ENCODE data around the gene ASB16.
"Not testable (repeated sequence)": the region's sequence is repeated elsewhere in the genome, so short reads cannot be mapped to it uniquely, and the experiment has no call there.

Gene ASB16

DNA sequence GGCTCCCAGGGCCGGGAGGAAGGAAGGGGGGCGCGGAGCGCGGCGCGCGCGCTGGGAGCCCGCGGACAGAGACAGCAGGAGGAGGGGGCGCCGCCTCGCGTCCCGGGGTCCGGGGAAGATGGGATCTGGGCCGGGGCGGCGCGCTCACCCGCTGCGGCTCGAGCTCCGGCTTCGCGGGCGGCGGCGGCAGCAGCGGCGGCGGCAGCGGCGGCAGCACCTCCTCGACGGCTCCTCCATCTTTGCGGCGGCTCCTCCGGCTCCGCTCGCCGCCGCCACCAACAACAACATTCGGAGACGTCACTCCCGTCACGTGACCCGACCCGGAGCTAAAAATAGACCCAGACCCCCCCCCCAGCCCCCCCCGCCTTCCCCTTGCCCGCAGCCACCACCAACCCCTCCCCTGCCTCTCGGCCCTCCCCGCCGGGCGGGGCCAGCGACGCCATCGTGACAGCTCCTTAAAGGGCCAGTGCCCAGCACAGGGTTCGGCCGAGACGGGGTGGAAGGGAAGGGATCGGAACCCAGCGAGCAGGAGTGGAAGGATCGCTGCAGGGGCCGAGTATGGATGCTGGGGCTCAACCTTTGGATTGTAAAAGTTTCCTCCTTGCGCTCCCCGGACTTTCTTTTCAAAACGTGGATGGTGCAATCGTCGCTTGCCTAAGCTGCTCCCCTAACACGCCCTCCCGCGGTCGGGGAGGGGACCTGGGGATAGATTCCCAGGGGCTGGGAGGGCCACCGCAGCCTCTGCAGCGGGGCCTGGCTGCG is 47.0 kb upstream of the ASB16 start, which contains the start of gene HDAC5:
Gene HDAC5 (minus strand): TSS at position 286 of the 762 bp plus-strand sequence. CDS start 6,126 bp downstream, outside the sequence.
- Histone ChIP-seq H3K27ac (peak within 1 kb of the TSS; percentile 84), H3K27me3 (replicated peaks) (no peaks in the 10 kb centered on the region), H3K36me3 (replicated peaks) (no peaks in the 10 kb centered on the region), H3K4me3 (ENCODE audit: low read depth, low read length) (peak within 1 kb of the TSS; percentile 74)
- TF ChIP-seq, protein P1, sequence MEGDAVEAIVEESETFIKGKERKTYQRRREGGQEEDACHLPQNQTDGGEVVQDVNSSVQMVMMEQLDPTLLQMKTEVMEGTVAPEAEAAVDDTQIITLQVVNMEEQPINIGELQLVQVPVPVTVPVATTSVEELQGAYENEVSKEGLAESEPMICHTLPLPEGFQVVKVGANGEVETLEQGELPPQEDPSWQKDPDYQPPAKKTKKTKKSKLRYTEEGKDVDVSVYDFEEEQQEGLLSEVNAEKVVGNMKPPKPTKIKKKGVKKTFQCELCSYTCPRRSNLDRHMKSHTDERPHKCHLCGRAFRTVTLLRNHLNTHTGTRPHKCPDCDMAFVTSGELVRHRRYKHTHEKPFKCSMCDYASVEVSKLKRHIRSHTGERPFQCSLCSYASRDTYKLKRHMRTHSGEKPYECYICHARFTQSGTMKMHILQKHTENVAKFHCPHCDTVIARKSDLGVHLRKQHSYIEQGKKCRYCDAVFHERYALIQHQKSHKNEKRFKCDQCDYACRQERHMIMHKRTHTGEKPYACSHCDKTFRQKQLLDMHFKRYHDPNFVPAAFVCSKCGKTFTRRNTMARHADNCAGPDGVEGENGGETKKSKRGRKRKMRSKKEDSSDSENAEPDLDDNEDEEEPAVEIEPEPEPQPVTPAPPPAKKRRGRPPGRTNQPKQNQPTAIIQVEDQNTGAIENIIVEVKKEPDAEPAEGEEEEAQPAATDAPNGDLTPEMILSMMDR (IDR thresholded peaks at IDR 0.05; ENCODE audit: low read depth, low read length, missing control alignments) = peak; percentile 71
- in situ Hi-C loops (cut with HindIII; ENCODE audit: low pct_ligation_motif_present, low sequenced_read_pairs) = no loop called here
- peak; percentile 93 for DNase-seq

DNA sequence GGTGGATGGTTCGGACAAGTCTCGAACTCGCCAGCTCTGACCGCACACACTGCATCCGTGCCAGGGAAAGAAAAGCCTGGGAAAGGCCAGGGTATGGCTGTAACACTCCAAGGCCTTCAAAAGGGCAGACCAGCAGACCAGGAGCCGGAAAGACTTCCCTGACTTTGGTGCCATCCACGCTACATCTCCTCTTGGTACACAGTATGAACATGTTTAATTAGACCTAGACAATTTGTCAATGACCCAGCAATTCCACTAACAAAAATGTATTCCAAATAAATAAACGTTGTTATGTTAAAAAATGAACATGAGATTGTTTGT is 46.4 kb upstream of the ASB16 start:
- peak overlapping the region; percentile 84 for H3K27ac ChIP-seq
- peak overlapping the region; percentile 70 for H3K4me3 ChIP-seq (ENCODE audit: low read depth, low read length)
- TF ChIP-seq, protein P1 (IDR thresholded peaks at IDR 0.05; ENCODE audit: low read depth, low read length, missing control alignments) = no peak
- in situ Hi-C loops (cut with HindIII; ENCODE audit: low pct_ligation_motif_present, low sequenced_read_pairs) = no loop called here
- DNase-seq = no peak
- H3K36me3 ChIP-seq (replicated peaks) = no peaks in the 10 kb centered on the region
- H3K27me3 ChIP-seq (replicated peaks) = no peaks in the 10 kb centered on the region

DNA sequence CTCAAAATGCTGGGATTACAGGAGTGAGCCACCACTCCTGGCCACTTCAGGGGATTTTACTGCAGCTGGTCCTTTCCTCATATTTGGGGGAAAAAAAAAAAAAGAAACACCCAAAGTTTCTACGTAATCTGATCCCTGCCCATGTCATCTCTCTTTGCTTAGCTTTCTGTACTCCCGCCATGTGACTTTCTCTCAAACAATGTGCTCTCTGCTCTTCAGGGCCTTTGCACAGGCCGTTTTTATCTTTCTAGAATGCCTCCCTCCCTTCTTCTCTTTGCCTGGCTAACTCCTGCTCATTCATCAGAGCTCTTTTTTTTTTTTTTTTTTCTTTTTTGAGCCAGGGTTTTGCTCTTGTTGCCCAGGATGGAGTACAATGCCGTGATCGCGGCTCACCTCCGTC is 42.1 kb upstream of the ASB16 start:
- TF ChIP-seq, protein P1 (IDR thresholded peaks at IDR 0.05; ENCODE audit: low read depth, low read length, missing control alignments) = no peak
- in situ Hi-C loops (cut with HindIII; ENCODE audit: low pct_ligation_motif_present, low sequenced_read_pairs) = no loop called here

DNA sequence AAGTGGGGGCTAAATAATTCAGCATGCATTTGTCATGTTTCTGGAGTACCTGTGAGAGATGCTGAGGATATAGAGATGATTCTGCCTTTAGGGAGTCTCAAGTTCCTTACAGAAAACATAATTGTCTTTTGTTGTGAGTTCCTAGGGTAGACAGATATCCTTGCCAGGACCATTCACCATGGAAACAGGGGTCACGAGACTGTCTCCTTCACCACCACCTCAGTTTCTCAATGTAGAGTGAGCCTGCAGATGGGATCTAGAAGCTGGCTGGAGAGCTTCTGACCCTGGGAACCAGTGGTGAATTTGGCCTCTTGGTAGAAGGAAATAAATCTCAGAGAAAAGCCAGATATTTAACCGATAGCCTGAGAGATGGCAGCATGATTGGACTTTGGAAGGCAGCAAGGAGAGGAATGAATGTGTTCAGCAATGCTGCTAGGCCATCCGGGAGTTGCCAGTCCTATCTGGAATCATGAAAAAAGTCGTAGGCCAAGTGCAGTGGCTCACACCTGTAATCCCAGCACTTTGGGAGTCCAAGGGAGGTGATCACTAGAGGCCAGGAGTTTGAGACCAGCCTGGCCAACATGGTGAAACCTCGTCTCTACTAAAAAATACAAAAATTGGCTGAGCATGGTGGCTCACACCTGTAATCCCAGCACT is 39.7 kb upstream of the ASB16 start:
- no peak overlapping the region for H3K4me3 ChIP-seq (ENCODE audit: low read depth, low read length)
- TF ChIP-seq, protein P1 (IDR thresholded peaks at IDR 0.05; ENCODE audit: low read depth, low read length, missing control alignments) = no peak
- DNase-seq = no peak
- H3K27me3 ChIP-seq (replicated peaks) = no peaks in the 10 kb centered on the region
- H3K27ac ChIP-seq = no peak overlapping the region
- in situ Hi-C loops (cut with HindIII; ENCODE audit: low pct_ligation_motif_present, low sequenced_read_pairs) = no loop called here
- no peaks in the 10 kb centered on the region for H3K36me3 ChIP-seq (replicated peaks)

More for the DNA sequence above, 42.1 kb upstream of the ASB16 start:
- Histone ChIP-seq H3K27ac (no peak overlapping the region), H3K36me3 (replicated peaks) (no peaks in the 10 kb centered on the region), H3K27me3 (replicated peaks) (no peaks in the 10 kb centered on the region), H3K4me3 (ENCODE audit: low read depth, low read length) (no peak overlapping the region)
- no peak for DNase-seq

DNA sequence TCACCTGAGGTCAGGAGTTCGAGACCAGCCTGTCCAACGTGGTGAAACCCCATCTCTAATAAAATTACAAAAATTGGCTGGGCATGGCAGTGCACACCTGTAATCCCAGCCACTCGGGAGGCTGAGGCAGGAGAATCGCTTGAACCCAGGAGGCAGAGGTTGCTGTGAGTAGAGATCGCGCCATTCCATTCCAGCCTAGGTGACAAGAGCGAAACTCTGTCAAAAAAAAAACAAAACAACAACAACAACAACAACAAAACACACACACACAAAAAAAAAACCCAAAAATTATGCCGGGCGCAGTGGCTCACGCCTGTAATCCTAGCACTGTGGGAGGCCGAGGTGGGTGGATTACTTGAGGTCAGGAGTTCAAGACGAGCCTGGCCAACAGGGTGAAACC is 39.1 kb upstream of the ASB16 start:
- DNase-seq; in situ Hi-C loops (cut with HindIII; ENCODE audit: low pct_ligation_motif_present, low sequenced_read_pairs); H3K27me3 ChIP-seq (replicated peaks); H3K36me3 ChIP-seq (replicated peaks); H3K27ac ChIP-seq; H3K4me3 ChIP-seq (ENCODE audit: low read depth, low read length): not testable (repeated sequence)

DNA sequence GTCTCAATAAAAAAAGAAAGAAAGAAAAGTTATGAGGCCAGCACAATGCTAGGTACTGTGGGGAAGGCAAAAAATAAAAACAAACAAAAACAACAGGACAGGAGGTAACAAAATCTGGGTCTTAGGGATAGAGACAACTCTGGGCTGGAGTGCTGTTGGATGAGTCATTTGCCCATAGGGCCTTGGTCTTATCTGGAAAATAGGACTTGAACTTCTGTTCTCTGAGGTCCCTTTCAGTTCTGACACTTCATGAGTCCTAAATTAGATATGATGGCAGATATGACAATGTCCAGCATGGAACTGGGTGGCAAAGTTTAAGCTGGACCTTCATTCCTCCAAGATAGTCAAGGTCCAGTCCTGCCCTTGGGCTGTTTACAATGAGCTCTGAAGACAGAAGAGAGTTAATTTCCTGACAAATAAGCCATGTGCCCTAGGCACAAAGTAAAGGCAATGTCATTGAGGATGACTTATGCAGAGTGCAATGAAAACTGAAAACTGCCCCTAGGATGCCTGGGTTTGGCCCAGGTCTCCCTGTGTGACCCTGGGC is 38.2 kb upstream of the ASB16 start:
- in situ Hi-C loops (cut with HindIII; ENCODE audit: low pct_ligation_motif_present, low sequenced_read_pairs) = no loop called here
- DNase-seq = no peak
- TF ChIP-seq, protein P1 (IDR thresholded peaks at IDR 0.05; ENCODE audit: low read depth, low read length, missing control alignments) = no peak
- Histone ChIP-seq H3K27ac (no peak overlapping the region), H3K36me3 (replicated peaks) (no peaks in the 10 kb centered on the region), H3K4me3 (ENCODE audit: low read depth, low read length) (no peak overlapping the region), H3K27me3 (replicated peaks) (no peaks in the 10 kb centered on the region)
